RWPE1 (cell line): ENCODE measurements around the gene MYRIP.

Source experiments
- CTCF ChIA-PET: fragments of 350-600 bp; sonication (Branson Sonifier 250); formaldehyde crosslinking; extraction: SDS; loops from one replicate; lab custom pipeline; 2021; lab: Yijun Ruan, JAX
- POLR2A ChIA-PET: fragments of 400-600 bp; formaldehyde crosslinking; extraction: SDS; loops from one replicate; lab custom pipeline; 2020; ENCODE audit warnings: antibody characterized with exemption; ENCODE audit not compliant: low non-redundant PET; lab: Yijun Ruan, JAX
- DNase-seq: peaks from one replicate; pipeline ENCODE4 v3.0.0; 2012; ENCODE audit warnings: low spot score
- H3K27ac ChIP-seq: fragments of 450-650 bp; 2 replicates; pipeline ENCODE4 v1.5.1; 2017
- CTCF ChIP-seq: fragments of 450-650 bp; conservative IDR thresholded peaks from 2 replicates; pipeline ENCODE4 v1.5.1; 2017; ENCODE audit warnings: low read depth, mild to moderate bottlenecking

MYRIP gene

GRCh38 chr3:40008796-40009195, 199.4 kb downstream of the MYRIP start:
- no peak for DNase-seq
- ChIA-PET POLR2A (no interaction called here), CTCF (no interaction called here)
- H3K27ac ChIP-seq: no peak overlapping the region
- TF ChIP-seq CTCF: no peak

- ChIA-PET CTCF (no interaction called here), POLR2A (no interaction called here)
- H3K27ac ChIP-seq: no peak overlapping the region
- no peak for DNase-seq
- no peak for TF ChIP-seq CTCF
Observed at GRCh38 chr3:40009991-40010390, 200.6 kb downstream of the MYRIP start.

GRCh38 chr3:40012381-40012780, 203.0 kb downstream of the MYRIP start:
- ChIA-PET POLR2A (no interaction called here), CTCF (no interaction called here)
- no peak for DNase-seq
- no peak for TF ChIP-seq CTCF
- no peak overlapping the region for H3K27ac ChIP-seq

- ChIA-PET CTCF (no interaction called here), POLR2A (no interaction called here)
- no peak for TF ChIP-seq CTCF
- no peak for DNase-seq
- no peak overlapping the region for H3K27ac ChIP-seq
Observed at GRCh38 chr3:40016391-40016790, 207.0 kb downstream of the MYRIP start.

- no peak for TF ChIP-seq CTCF
- no peak for DNase-seq
- POLR2A ChIA-PET: no interaction called here
- CTCF ChIA-PET: no interaction called here
- H3K27ac ChIP-seq: no peak overlapping the region
Observed at GRCh38 chr3:40018369-40018768, 209.0 kb downstream of the MYRIP start.

GRCh38 chr3:40019376-40019775, 210.0 kb downstream of the MYRIP start:
- no peak overlapping the region for H3K27ac ChIP-seq
- CTCF ChIA-PET: no interaction called here
- DNase-seq: no peak
- POLR2A ChIA-PET: no interaction called here
- no peak for TF ChIP-seq CTCF

GRCh38 chr3:40020689-40021088, 211.3 kb downstream of the MYRIP start:
- ChIA-PET CTCF (no interaction called here), POLR2A (no interaction called here)
- TF ChIP-seq CTCF: no peak
- H3K27ac ChIP-seq: no peak overlapping the region
- DNase-seq: no peak
